T1000 (cell line): ENCODE measurements around the gene UBALD2.
"Not testable (repeated sequence)": the region's sequence is repeated elsewhere in the genome, so short reads cannot be mapped to it uniquely, and the experiment has no call there.

Experiments
- DNase-seq: peaks from one replicate; lab custom pipeline; 2025; ENCODE audit warnings: mixed read lengths; lab: John Stamatoyannopoulos, UW

The UBALD2 gene

DNA sequence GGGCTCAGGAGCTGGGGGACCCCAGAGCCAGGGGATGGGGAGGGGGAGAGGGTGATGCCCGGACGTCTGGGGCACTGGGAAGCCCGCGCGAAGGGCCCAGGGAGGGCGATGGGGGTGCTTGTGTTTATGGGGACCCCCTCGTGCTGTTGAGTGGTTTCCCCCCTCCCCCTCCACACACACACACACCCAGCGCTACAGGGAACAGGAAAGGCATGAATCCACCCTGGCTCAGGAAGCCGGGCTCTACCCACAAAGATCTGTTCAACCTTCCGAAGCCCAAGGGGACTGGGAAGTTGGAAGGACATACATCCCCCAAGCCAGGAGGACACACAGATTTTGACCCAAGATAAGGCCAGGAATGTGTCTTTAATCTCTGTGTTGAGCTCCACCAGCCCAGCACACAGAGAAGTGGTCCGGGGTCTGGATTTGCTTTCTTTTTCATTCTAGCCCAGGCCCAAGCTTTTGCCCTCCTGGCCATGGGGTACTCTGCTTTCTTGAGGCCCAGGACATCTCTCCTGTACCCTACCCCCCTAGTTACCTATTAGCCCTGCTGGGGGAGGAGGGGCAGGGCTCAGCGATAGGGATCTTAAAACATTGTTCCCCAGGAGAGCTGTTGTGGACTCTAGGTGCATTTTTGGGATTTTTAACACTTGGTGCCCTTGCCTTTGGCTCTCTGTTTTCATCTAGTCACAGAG lies 1.2 kb downstream of the UBALD2 start:
- DNase-seq = no peak

DNA sequence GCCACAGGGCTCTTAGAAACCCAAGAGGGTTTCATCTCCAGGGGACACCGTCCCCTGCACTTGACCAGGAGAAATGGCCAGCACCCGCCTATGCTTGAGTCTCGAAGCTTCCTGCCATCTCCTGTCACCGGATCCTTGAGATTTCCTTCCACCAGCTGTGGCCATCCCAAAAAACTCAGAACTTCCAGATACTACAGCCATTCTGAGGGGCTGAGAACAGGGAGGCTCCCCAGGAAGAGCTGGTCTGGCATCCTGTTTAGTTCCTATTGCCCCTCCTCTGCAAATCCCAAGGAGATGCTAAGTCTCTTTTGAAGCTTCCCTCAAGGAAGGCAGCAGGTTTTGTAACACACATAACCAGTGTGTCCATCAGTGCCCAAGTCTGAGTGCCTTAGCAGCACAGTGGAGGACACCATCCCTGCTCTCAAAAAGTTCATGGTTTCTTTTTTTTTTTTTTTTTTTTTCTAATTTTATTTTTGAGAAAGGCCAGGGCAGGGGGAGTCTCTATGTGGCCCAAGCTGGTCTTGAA lies 2.0 kb downstream of the UBALD2 start:
- no peak for DNase-seq

DNA sequence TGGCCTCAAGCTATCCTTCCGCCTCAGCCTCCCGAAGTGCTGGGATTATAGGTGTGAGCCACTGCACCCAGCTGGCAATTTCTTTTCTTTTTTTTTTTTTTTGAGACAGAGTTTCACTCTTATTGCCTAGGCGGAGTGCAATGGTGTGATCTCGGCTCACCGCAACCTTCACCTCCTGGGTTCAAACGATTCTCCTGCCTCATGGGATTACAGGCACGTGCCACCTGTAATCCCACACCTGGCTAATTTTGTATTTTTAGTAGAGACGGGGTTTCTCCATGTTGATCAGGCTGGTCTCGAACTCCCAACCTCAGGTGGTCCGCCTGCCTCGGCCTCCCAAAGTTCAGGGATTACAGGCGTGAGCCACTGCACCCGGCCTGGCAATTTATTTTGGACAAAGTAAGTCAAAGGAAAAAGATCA lies 2.4 kb downstream of the UBALD2 start:
- DNase-seq = not testable (repeated sequence)

DNA sequence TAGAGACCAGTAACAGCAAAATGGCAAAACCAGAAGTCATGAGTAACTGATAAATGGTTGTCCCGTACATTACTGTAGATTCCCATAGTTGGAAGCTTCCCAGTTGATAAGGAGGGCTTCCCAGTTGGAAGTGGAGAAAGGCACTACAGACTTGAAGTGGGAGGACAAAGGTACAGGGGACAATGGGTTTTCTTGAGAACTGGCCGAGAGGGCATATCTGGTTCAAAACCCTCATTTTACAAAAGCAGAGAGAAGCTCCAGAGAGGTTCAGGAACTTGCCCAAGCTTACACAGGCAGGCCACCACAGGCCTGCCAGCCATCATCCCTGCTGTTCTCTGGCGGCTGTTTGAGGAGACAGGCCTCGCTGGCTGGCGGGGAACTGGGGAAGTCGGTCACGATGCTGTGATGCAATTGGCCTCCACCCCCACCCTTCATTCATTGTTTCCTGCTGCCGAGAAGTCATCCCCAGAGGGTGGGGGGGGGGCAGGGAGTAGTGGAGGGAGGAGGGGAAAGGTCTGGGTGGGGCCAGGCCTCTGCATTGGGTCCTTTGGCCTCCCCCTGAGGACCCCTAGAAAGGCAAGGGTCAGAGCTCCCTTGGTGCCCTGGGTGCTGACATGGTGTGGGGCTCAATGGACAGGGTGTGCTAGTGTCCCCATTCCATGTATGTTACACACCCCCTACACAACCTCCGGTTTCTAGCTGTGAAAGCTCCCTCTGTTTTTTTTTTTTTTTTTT lies 3.0 kb downstream of the UBALD2 start:
- DNase-seq = no peak

DNA sequence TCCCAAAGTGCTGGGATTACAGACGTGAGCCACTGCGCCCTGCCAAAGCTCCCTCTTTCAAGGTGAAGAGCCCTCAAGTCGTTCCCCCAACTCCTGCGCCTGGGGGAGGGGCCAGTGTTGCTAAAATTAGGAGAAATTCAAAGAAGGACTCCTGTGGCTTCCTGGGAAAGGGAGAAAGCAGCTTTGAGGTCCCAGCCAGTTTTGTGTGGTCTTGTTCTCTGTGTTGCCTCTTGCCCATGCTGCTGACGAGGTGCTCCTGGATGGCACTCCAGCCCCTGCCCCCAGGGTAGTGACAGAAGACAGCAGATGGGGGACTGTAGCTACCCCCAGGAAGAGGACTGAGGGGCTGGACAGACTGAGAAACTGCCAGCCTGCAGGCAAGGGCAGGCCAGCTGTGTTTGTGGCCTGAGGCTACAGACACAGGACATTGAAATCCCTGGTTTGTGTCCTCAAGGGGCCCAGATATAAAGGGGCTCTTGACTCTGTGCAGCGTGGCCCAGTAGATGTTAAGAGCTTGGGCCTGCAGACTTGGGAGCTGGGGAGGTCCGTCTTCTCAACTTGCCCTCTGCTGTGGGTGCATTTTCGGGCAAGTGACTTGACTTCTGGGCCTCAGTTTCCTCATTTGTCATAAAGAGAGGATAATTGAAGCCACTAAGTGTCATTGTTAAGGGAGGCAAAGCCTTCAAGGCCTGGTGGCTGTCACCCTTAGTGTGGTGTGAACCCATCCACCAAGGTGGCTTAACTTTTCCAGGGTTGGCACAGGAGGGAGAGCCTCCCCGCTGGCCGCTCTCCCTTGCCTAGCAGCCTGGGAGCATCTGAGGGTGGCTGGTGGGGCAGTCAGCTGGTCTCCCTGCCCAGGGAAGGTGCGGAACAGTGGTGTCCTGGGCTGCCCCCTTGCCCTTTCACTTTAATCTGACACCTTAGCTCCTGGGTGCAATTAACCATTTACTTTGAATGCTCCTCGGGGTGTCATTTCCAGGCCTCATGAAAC lies 4.1 kb downstream of the UBALD2 start:
- DNase-seq = no peak

DNA sequence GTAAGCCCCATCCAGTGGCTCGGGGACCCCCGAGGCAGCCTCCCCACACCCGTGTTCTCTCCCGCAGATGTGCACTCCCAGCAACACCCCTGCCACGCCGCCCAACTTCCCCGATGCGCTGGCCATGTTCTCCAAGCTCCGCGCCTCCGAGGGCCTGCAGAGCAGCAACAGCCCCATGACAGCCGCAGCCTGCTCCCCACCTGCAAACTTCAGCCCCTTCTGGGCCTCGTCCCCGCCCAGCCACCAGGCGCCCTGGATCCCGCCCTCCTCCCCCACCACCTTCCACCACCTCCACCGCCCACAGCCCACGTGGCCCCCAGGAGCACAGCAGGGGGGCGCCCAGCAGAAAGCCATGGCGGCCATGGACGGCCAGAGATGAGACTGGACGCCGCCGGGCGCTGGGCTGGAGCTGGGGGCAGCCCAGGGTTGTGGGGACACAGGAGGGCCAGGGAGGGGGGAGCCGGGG lies 5.0 kb downstream of the UBALD2 start:
- no peak for DNase-seq

GRCh38 chr17:76270770-76271668 lies 5.9 kb downstream of the UBALD2 start:
- DNase-seq = no peak

DNA sequence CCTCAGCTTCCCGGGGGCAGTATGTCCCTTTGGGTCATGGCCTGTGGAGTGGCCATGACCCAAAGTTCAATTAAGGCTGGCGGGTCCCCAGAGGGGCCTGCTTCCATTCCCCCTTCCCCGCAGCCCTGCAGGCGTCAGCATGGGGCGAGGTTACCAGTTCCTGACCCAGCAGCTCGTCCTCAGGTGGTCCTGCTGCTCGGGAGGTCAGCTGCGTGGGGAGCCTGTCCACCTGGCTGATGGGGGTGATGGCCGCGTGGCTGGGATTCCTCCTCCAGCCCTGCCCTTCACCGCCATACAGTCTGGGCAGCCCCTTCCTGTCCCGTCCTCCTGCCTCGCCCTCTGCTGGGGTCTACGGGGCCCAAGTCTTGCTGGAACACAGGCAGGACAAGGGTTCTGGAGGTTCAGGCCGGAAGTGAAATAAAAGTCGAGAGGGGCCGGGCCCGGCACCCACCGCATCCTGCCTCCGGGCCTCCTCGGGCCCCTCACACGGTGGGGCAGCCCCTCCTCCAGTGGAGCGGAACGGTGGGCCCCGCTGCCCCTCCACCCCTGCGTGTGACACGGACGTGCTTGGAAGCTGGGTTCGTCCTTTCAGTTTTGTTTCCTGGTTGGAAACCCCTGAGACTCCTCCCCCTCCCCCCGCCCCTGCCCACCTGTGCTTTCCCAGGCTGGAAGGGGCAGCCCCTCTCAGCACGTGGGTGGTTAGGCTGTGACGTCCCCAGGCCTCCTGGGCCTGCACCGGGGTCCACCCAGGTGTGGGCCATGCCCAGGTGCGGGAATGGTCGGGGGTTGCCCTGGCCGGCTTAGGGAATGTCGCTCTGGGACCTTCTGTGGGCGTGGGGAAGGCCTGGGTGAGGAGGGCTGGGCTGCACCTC lies 6.8 kb downstream of the UBALD2 start:
- no peak for DNase-seq

DNA sequence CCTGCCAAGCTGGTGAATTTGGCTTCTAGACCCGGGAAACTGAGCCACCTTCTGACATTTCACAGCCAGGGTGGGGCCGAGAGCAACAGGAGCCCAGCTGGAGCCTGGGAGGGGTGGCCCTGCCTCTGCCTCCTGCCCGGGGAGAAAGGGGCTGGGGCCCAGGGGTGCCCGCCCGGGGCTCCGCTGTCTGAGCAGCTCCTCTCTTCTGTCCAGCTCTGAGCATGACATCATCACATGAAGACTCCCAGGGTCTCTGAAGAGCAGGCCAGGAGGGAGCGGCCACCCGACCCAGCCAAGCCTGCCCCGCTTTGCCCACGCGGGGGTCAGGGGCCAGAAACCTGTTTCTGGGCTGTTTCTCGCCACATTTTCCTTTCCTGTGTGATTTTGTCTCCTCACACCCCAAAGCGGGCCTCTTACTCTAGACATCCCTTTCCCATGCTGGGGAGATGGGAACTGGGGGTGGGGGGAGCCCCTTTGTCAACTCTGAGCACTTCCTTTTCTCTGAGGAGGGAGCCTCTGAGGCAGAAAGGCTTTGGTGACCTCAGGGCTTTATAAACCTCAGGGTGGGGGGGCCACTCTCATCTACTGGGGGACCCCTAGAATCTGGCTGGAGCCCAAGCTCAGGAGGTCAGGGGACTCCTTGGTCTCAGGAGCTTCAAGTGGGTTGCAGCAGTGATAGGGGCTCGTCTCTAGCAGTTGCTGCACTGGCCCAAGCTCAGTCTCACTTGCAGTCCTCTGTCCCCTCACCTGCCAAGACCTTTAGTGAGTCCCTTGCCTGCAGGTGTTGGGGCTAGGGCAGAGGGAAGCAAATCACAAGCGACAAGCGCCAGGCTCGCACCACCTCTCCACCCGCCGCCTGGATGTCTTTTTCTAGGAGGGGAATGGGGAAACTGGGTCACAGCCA lies 7.6 kb downstream of the UBALD2 start:
- no peak for DNase-seq

GRCh38 chr17:76273445-76274111 lies 8.4 kb downstream of the UBALD2 start:
- DNase-seq = no peak

- DNase-seq = no peak
Measured at GRCh38 chr17:76274112-76274956, 9.2 kb downstream of the UBALD2 start.

DNA sequence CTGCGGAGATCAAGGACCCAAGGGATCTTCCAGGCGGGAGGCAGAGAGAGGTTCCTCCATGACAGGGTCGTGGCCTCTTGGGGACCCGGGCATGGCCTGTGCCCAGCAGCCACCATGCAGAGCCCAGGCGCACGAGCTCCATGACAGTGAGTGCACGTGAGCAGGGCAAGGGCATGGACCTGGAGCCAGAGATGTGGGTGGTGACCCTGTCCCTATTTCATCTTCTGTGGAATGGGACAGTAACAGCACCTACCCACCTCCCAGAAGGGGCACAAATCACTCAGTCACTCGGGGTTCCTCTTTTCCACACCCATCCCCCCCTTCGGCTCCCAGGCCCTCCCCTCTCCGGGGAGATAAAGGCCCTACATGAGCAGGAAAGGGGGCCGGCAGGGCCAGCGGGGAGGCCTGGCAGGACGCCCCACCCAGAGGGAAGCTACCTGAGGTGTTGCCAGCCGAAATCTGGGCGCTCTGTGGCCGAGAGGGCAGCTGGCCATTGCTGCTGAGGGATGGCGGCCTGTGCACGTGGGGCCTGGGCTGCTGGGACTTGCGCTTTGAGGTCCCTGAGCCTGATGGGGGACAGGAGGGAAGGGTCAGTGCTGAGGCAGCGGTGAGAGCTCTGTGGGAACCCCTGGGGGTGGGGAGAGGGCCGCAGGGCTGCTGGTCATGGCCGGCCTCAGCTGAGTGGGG lies 10.4 kb downstream of the UBALD2 start:
- no peak for DNase-seq

- no peak for DNase-seq
Measured at GRCh38 chr17:76276069-76276431, 10.9 kb downstream of the UBALD2 start.

DNA sequence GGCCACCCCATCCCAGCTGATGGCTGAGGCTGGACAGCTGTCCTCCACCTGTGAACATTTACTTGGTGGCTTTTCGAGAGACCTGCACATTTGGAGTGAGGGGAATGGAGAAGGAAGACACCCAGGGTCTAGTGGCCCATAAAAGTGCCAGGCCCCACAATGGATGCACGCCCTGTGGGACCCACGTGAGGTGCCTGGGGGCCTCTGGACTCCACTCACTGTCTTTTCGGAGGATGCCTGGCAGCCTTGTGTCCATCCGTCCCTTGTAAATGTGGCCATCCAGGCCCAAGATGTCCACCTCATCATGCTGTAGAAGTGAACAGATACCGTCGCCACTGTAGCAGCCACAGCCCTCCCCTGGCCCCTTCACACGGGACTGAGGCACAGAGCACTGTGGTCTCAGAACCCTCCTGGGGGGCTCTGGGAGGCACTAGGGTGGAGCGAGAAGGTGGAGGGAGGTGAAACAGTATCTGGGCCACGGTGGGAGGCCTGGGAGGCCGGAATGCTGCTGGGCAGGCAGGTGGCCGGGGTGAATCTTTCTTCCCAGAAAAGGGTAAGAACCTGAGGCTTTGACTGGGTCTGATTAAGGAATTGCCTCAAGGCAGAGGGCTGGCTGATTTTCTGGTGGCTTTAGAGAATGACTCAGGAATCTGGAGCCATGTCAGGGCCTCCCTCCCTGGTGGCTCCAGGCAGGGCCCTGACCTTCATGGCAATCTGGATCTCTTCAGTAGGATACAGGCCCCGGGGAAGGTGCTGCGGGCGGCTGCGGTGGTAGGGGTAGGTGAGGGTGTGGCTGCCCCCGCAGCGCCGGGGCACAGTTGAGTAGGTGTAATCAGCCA lies 11.5 kb downstream of the UBALD2 start:
- peak; percentile 54 for DNase-seq

- no peak for DNase-seq
Measured at GRCh38 chr17:76277300-76278267, 12.4 kb downstream of the UBALD2 start.
